GM12875 (cell line): ENCODE data around the gene CCDC170.

Source experiments
- H3K4me3 ChIP-seq: one replicate; pipeline ENCODE4 v1.5.1; 2011; ENCODE audit warnings: low read depth, low read length, control low read depth
- TF ChIP-seq, protein P1 (sequence below): IDR thresholded peaks from 2 replicates; pipeline ENCODE4 v1.5.1; 2011; ENCODE audit warnings: low read depth, mild to moderate bottlenecking, control low read depth, inconsistent platforms, low read length, moderate library complexity, borderline replicate concordance; ENCODE audit not compliant: insufficient read depth

The CCDC170 gene

DNA sequence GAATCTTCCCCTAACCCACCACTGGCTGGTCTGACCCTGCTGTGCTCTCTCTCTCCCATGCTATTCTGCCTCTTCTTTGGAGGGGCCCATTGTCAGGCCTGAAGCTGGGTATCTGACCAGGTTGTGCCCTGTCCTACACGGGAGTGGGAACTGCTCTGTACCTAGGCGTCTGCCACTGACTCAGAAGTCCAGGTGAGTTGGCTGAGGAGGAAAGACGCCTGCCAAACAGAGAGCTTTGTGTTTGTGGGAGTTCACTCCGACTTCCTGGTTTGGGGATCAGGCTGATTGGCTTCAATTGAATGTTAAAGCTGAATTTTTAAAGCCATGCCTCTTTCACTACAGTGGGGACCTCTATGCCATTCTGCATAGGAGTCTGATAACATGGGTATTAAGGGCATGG, 136.0 kb downstream of the CCDC170 start:
- TF ChIP-seq, protein P1, sequence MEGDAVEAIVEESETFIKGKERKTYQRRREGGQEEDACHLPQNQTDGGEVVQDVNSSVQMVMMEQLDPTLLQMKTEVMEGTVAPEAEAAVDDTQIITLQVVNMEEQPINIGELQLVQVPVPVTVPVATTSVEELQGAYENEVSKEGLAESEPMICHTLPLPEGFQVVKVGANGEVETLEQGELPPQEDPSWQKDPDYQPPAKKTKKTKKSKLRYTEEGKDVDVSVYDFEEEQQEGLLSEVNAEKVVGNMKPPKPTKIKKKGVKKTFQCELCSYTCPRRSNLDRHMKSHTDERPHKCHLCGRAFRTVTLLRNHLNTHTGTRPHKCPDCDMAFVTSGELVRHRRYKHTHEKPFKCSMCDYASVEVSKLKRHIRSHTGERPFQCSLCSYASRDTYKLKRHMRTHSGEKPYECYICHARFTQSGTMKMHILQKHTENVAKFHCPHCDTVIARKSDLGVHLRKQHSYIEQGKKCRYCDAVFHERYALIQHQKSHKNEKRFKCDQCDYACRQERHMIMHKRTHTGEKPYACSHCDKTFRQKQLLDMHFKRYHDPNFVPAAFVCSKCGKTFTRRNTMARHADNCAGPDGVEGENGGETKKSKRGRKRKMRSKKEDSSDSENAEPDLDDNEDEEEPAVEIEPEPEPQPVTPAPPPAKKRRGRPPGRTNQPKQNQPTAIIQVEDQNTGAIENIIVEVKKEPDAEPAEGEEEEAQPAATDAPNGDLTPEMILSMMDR, result no peak

DNA sequence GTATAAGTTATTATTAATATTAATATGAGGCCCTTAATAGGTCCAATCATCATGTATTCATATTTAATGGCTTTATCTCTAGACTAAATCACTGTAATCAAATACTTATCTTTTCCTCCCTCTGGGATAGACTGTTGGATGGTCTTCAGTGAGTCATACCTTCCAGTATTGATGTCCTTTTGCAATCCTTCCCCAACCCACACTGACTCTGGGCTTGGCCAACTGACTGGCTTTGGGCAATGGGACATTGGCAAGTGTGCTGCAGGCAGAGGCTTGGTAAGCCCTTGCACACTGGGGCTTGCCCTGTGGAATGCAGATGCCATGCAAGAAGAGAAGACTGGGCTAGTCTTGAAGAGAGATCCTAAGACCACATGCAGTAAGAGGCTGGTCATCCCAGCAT, 136.6 kb downstream of the CCDC170 start:
- TF ChIP-seq, protein P1, result no peak
- H3K4me3 ChIP-seq, result no peak overlapping the region

More for the DNA sequence above, 136.0 kb downstream of the CCDC170 start:
- no peak overlapping the region for H3K4me3 ChIP-seq

DNA sequence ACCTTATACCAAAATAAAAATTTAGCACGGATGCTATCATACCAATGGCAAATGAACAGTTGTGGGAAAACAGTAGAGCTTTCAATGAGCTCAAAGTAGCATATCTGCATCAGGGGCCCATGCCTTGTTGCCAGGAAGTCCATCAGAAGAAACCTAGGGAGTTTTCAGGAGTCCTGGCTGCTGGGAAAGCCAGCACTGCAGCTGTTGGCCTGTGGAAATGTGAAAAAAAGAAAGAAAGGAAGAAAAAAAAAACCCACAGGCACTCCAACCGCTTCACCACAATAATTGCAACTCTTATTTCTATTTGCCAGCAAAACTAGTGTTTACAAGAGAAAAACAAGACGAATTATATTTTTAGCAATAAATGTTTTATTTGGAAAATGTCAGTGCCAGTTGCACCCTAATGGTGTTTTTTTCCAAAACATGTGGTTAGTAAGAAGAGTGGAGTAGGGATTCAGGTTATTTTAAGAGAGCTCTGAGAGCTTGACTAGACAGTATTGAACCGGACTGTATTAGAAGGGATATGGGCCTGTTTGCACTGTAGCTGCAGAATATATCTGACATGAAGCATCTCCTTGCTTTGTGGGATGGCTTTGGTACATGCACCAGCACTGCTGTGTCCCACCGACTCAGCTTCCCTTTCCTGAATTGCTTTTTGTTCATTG, 137.3 kb downstream of the CCDC170 start:
- TF ChIP-seq, protein P1, result no peak
- no peak overlapping the region for H3K4me3 ChIP-seq

DNA sequence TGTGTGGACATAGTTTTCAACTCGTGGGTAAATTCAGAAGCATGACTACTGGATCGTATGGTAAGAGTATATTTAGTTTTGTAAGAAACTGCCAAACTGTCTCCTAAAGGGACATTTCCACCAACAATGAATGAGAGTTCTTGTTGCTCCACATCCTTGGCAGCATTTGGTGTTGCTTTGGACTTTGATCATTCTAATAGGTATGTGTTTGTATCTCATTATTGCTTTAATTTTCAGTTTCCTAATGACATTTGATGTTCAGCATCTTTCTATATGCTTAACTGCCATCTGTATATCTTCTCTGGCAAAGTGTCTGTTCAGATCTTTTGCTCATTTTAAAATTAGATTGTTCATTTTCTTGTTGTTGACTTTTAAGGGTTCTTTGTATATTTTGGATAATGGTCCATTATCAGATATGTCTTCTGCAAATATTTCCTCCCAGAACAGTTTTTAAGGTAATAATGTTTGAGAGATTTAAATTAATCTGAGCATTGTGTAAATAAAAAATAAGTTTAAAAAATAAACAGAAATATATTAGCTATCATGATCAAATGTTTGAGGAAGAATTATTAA, 138.7 kb downstream of the CCDC170 start:
- H3K4me3 ChIP-seq, result no peak overlapping the region
- TF ChIP-seq, protein P1, result no peak

DNA sequence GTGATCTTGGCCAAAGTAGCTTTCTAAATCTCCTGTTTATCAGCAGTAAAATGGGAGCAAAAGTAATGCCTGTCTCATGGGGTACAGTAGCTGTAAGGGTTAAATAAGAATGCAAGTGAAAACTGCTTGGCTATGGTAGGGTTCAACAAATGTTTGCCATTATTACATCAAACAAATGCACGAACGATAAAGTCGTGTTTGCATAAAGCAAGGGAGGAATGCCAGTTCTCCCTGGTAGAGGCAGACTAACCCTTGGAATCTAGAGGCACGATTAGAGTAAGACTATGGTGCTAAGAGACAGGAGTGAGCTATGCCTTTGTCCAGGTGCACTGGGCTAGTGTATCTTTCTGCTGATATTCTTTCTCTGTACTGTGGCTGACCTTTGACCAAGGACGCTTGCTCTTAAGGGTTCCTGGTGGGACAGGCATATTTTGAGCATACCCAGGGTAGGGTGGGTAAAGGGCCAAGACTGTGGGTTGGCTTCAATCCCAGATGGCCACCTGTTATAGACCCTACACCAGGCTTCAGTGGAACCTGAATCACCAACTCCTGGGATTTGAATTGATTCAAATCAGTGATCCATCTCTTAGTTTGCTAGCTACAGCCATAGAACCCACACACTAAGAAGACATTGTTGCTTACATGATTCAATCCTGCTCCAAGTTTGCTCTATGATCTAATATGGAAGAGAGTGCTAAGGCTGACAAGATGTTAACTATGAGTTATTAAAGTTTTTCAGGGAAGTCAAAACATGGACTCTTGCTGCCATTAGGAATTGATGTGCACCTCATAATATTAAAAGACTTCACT, 139.9 kb downstream of the CCDC170 start:
- TF ChIP-seq, protein P1, result no peak
- H3K4me3 ChIP-seq, result no peak overlapping the region

DNA sequence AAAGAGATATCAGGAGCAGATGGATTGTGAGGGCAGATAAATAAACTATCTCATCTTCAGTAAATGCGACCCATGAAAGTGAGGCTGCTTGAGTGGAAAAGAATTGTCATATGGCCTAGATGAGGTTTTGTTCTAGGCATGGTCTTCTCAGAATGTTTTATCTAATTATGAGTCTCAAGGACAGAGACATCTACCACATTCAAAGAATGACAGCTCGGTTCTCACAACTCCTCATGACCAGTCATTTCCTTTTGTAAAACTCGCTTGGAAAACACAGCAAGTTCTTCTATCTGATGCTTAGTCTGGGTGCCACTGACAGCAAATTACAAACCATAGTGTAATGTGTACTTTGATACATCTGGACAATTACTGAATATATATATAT, 140.5 kb downstream of the CCDC170 start:
- TF ChIP-seq, protein P1, result no peak
- no peak overlapping the region for H3K4me3 ChIP-seq
